Gastrocnemius medialis (tissue), 4 donors: Measurements from ENCODE around the gene PIGM. TPM values are rescaled to one million over a fixed set of nuclear protein-coding genes. Genes with fewer than 3 reads are reported as not detected.

ENCODE experiments used
- ATAC-seq, 2 donors: fragments of 150-250 bp; one replicate each; pipeline ENCODE4 v1.9.1; 2016
- DNase-seq, 2 donors: peaks; one replicate each; pipeline ENCODE4 v3.0.0-alpha.2; 2019
- H3K27ac ChIP-seq, 4 donors: fragments of 200-600 bp; sonication (generic); 1 replicate in 1 of 4; 2 replicates in 3 of 4; pipeline ENCODE4 v1.5.1; 2016 to 2018; ENCODE audit warnings: mild to moderate bottlenecking in 2 of 4, moderate library complexity in 1 of 4
- H3K27me3 ChIP-seq, 3 donors: fragments of 200-600 bp; sonication (generic) in 2 of 3; 1 replicate in 1 of 3; 2 replicates in 2 of 3; pipeline versions ENCODE4 v1.5.1 to v1.6.0; 2016 to 2019; ENCODE audit warnings: mild to moderate bottlenecking in 1 of 3, moderate library complexity in 1 of 3
- H3K36me3 ChIP-seq, 2 donors: fragments of 200-600 bp; sonication (generic) in 1 of 2; one replicate each; pipeline ENCODE4 v1.5.1; 2017 to 2018
- H3K4me1 ChIP-seq, 2 donors: fragments of 200-600 bp; sonication (generic) in 1 of 2; one replicate each; pipeline ENCODE4 v1.5.1; 2016 to 2017; ENCODE audit warnings: mild to moderate bottlenecking in 2 of 2
- H3K4me3 ChIP-seq, 4 donors: fragments of 200-600 bp; sonication (generic) in 3 of 4; 1 replicate in 1 of 4; 2 replicates in 3 of 4; pipeline ENCODE4 v1.5.1; 2016 to 2019; ENCODE audit warnings: mild to moderate bottlenecking in 2 of 4
- H3K9me3 ChIP-seq, 3 donors: fragments of 200-600 bp; sonication (generic) in 2 of 3; 1 replicate in 1 of 3; 2 replicates in 2 of 3; pipeline ENCODE4 v1.5.1; 2016 to 2019
- POLR2A ChIP-seq, 2 donors: fragments of 450-650 bp; IDR thresholded peaks; one replicate each; pipeline ENCODE4 v1.6.1; 2017; ENCODE audit warnings: antibody characterized with exemption in 2 of 2, mild to moderate bottlenecking in 2 of 2, moderate library complexity in 2 of 2
- in situ Hi-C, 4 donors: fragments of 200-750 bp; cut with MboI; loops; one replicate each; pipeline versions ENCODE4 v1.15.0 to v1.8.0; 2017; ENCODE audit warnings: low sequenced_read_pairs in 4 of 4
- intact Hi-C: fragments of 100-400 bp; cut with DNase I; formaldehyde crosslinking; loops from one replicate; pipeline ENCODE4 v1.15.1; 2023; ENCODE audit warnings: low total_unique reads
- total RNA-seq, 4 donors: library from RNA; depleted of rRNA; stranded (reverse); fragments of >200 nt; gene quantifications; one replicate each; pipeline versions ENCODE4 v1.1.0 to v1.2.3, GENCODE V29; 2016
- TF ChIP-seq, protein P1 (sequence below), 5 experiments: fragments of 450-650 bp in 3 of 5; fragments of 200-600 bp in 2 of 5; sonication (generic) in 2 of 5; IDR thresholded peaks in 4 of 5; conservative IDR thresholded peaks in 1 of 5; 1 replicate in 4 of 5; 2 replicates in 1 of 5; pipeline ENCODE4 v1.5.1; 2016 to 2019; ENCODE audit warnings: antibody characterized with exemption in 5 of 5, mild to moderate bottlenecking in 3 of 5, moderate library complexity in 3 of 5

Gene PIGM
- total RNA-seq, 4 donors from 2014 or later: 0.55 to 0.75 (median 0.72) TPM

- DNase-seq (no peak), ATAC-seq (no peak)
- H3K9me3 ChIP-seq: no peaks in the 10 kb centered on the region
- no peaks in the 10 kb centered on the region for H3K27me3 ChIP-seq
- H3K4me1 ChIP-seq: peaks cover 3 to 7% of the 10 kb centered on the region in 2 donors
- no peak overlapping the region for H3K4me3 ChIP-seq
- no peak for TF ChIP-seq POLR2A (IDR thresholded peaks at IDR 0.05)
- TF ChIP-seq, protein P1, sequence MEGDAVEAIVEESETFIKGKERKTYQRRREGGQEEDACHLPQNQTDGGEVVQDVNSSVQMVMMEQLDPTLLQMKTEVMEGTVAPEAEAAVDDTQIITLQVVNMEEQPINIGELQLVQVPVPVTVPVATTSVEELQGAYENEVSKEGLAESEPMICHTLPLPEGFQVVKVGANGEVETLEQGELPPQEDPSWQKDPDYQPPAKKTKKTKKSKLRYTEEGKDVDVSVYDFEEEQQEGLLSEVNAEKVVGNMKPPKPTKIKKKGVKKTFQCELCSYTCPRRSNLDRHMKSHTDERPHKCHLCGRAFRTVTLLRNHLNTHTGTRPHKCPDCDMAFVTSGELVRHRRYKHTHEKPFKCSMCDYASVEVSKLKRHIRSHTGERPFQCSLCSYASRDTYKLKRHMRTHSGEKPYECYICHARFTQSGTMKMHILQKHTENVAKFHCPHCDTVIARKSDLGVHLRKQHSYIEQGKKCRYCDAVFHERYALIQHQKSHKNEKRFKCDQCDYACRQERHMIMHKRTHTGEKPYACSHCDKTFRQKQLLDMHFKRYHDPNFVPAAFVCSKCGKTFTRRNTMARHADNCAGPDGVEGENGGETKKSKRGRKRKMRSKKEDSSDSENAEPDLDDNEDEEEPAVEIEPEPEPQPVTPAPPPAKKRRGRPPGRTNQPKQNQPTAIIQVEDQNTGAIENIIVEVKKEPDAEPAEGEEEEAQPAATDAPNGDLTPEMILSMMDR (IDR thresholded peaks at IDR 0.05 in 4 of 5, conservative IDR thresholded peaks at IDR 0.05 in 1 of 5): no peak
- intact Hi-C loops: no loop called here
- in situ Hi-C loops: no loop called here
- no peak overlapping the region for H3K27ac ChIP-seq
- no peaks in the 10 kb centered on the region for H3K36me3 ChIP-seq
Observed at GRCh38 chr1:160068225-160068624, 36.4 kb upstream of the PIGM start.

DNA sequence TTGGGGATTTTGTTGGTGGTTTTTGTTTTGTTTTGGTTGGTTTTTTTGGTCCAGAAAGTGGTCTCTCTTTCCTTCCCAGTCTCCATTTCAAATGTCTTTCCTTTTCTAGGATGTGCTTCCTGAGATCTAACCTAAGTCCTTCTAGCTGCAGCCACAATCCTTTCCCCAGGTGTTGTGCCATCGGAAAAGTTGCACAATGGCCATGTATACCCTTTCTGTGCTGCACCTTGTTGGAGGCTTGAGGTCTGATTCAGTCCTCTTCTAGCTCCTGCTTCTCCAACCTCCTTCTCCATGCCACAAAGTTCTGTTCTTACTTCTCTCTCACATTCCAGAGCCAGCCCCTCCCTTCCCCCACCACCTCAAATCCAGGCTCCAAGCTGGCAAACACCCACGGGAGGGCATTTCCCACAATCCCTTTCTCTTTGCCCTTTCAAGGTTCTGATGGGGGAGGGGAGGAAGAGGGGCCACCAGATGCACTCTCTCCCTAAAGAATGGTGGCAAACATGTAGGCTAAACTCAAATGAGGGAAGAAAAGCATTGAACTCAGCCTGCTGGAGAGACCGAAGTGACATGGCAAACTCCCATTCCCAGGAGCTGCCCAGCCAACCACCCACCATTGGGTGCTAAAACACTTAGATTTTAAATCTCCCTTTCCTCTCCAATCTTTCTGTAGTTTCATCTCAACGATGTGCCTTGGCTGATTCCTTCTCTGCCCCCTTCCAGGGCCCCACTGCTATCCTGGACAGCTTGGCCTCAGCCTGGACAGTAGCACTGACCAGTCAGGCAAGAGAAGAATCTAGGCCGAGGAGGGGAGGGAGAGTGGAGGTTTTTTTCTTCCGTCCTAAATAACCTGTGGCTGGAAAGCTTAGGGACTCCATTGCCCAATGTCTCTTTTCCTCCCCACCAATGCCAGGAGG lies 35.3 kb upstream of the PIGM start:
- intact Hi-C loops: no loop called here
- no peak for TF ChIP-seq POLR2A (IDR thresholded peaks at IDR 0.05)
- TF ChIP-seq, protein P1 (IDR thresholded peaks at IDR 0.05 in 4 of 5, conservative IDR thresholded peaks at IDR 0.05 in 1 of 5): no peak
- in situ Hi-C loops: no loop called here

DNA sequence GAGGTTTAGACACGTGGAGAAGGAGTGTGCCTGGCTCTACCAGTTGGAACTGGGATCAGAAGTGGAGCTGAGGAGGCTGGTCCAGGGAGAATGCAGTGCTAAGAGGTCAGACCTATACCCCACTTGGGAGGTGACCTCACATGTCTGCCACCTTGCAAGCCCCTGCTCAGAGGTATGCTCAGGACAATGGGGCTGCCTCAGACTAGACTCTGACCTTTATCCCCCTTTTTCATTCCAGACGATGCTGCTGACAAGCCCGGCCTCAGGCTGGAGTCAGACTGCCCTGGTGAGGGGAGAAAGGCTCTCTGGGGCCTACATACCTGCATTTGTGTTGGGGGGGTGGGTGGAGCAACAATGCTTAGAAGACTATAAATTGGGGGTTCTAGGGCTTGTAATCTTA lies 33.0 kb upstream of the PIGM start:
- TF ChIP-seq, protein P1 (IDR thresholded peaks at IDR 0.05 in 4 of 5, conservative IDR thresholded peaks at IDR 0.05 in 1 of 5): no peak
- no peak for TF ChIP-seq POLR2A (IDR thresholded peaks at IDR 0.05)
- intact Hi-C loops: no loop called here
- Histone ChIP-seq H3K4me1 (no peaks in the 10 kb centered on the region), H3K27me3 (no peaks in the 10 kb centered on the region), H3K9me3 (no peaks in the 10 kb centered on the region), H3K27ac (no peak overlapping the region), H3K4me3 (no peak overlapping the region), H3K36me3 (no peaks in the 10 kb centered on the region)
- ATAC-seq (no peak), DNase-seq (no peak)
- in situ Hi-C loops: no loop called here

More for the DNA sequence above, 35.3 kb upstream of the PIGM start:
- DNase-seq (no peak), ATAC-seq (no peak)
- Histone ChIP-seq H3K9me3 (no peaks in the 10 kb centered on the region), H3K27me3 (no peaks in the 10 kb centered on the region), H3K4me3 (no peak overlapping the region), H3K4me1 (peaks cover 3 to 7% of the 10 kb centered on the region in 2 donors), H3K36me3 (no peaks in the 10 kb centered on the region), H3K27ac (no peak overlapping the region)

DNA sequence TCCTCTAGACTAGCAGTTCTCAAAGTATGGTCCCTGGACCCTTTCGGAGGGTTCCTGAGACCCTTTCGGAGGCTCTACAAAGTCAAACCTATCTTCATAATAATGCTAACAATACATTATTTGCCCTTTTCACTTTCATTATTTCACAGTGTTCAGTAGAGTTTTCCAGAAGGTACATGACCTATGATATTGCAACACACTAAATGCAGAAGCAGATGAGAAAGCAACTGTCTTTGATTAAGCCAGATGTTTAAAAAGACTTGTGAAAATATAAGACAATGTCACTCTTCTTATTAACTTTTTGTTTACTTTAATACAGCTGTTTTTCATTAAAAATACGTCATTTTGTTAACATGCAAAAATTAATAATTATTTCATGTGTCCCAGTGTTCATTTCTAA lies 32.4 kb upstream of the PIGM start:
- intact Hi-C loops (no loop called here), in situ Hi-C loops (no loop called here)
- TF ChIP-seq, protein P1 (IDR thresholded peaks at IDR 0.05 in 4 of 5, conservative IDR thresholded peaks at IDR 0.05 in 1 of 5): no peak
- no peak for TF ChIP-seq POLR2A (IDR thresholded peaks at IDR 0.05)
- no peak for DNase-seq
- no peaks in the 10 kb centered on the region for H3K4me1 ChIP-seq
- H3K9me3 ChIP-seq: no peaks in the 10 kb centered on the region
- no peak overlapping the region for H3K27ac ChIP-seq
- no peaks in the 10 kb centered on the region for H3K27me3 ChIP-seq
- H3K4me3 ChIP-seq: no peak overlapping the region
- no peak for ATAC-seq
- H3K36me3 ChIP-seq: no peaks in the 10 kb centered on the region
